CD1c-positive myeloid dendritic cell (primary cell): ENCODE data around the gene CPLANE1.
"Not testable (repeated sequence)": the region's sequence is repeated elsewhere in the genome, so short reads cannot be mapped to it uniquely, and the experiment has no call there.

ENCODE experiments used
- DNase-seq: peaks from one replicate; pipeline ENCODE4 v3.0.0-alpha.2; 2016; ENCODE audit errors: extremely low spot score

CPLANE1 gene

GRCh38 chr5:37208883-37209797 is 40.0 kb downstream of the CPLANE1 start:
- no peak for DNase-seq

- DNase-seq: no peak
Measured at GRCh38 chr5:37207802-37208201, 41.4 kb downstream of the CPLANE1 start.

GRCh38 chr5:37206736-37207135 is 42.4 kb downstream of the CPLANE1 start:
- DNase-seq: no peak

GRCh38 chr5:37198842-37199241 is 50.3 kb downstream of the CPLANE1 start:
- DNase-seq: no peak

- DNase-seq: no peak
Measured at GRCh38 chr5:37198061-37198460, 51.1 kb downstream of the CPLANE1 start.

GRCh38 chr5:37197340-37198050 is 51.7 kb downstream of the CPLANE1 start:
- DNase-seq: peak; percentile 42

GRCh38 chr5:37190592-37190991 is 58.6 kb downstream of the CPLANE1 start:
- no peak for DNase-seq

GRCh38 chr5:37189355-37189754 is 59.8 kb downstream of the CPLANE1 start:
- DNase-seq: no peak

- no peak for DNase-seq
Measured at GRCh38 chr5:37187465-37187977, 61.7 kb downstream of the CPLANE1 start.

GRCh38 chr5:37184748-37185364 is 64.3 kb downstream of the CPLANE1 start:
- DNase-seq: no peak

- DNase-seq: no peak
Measured at GRCh38 chr5:37182667-37183066, 66.5 kb downstream of the CPLANE1 start.

GRCh38 chr5:37174928-37175327 is 74.2 kb downstream of the CPLANE1 start:
- no peak for DNase-seq

GRCh38 chr5:37172957-37173356 is 76.2 kb downstream of the CPLANE1 start:
- no peak for DNase-seq

- DNase-seq: no peak
Measured at GRCh38 chr5:37170856-37171255, 78.3 kb downstream of the CPLANE1 start.

GRCh38 chr5:37166197-37166596 is 83.0 kb downstream of the CPLANE1 start:
- DNase-seq: no peak

- DNase-seq: no peak
Measured at GRCh38 chr5:37165761-37166160, 83.4 kb downstream of the CPLANE1 start.

- no peak for DNase-seq
Measured at GRCh38 chr5:37153661-37154060, 95.5 kb downstream of the CPLANE1 start.

GRCh38 chr5:37146896-37147295 is 102.3 kb downstream of the CPLANE1 start:
- DNase-seq: no peak

- DNase-seq: no peak
Measured at GRCh38 chr5:37136694-37137093, 112.5 kb downstream of the CPLANE1 start.

- DNase-seq: not testable (repeated sequence)
Measured at GRCh38 chr5:37135312-37135711, 113.9 kb downstream of the CPLANE1 start.

GRCh38 chr5:37133939-37134338 is 115.2 kb downstream of the CPLANE1 start:
- no peak for DNase-seq

GRCh38 chr5:37132646-37133045 is 116.5 kb downstream of the CPLANE1 start:
- DNase-seq: no peak
